ENCODE data around the gene NHERF1. TPM values are rescaled to one million over a fixed set of nuclear protein-coding genes. Genes with fewer than 3 reads are reported as not detected.
A peak's percentile ranks its signal among the peaks of the same experiment; 100 is the strongest.

The NHERF1 gene
- total and polyA plus RNA-seq, 2 of the 13 experiments (the other 11 are each of a cell fraction or from before 2014, with no cell fraction given), result 169 to 269 TPM

- TF ChIP-seq MBNL3 (CRISPR knock-in tag; conservative IDR thresholded peaks at IDR 0.05) (no peak), ZNF614 (CRISPR knock-in tag; IDR thresholded peaks at IDR 0.05; ENCODE audit: borderline replicate concordance) (peak; percentile 81; the same call in 1 of the 2 replicates), SP140L (CRISPR knock-in tag; IDR thresholded peaks at IDR 0.05; ENCODE audit: borderline replicate concordance) (no peak), IKZF1 (IDR thresholded peaks at IDR 0.05) (no peak), PITX1 (CRISPR knock-in tag; IDR thresholded peaks at IDR 0.05) (peak; percentile 82; the same call in 1 of the 2 replicates), NFKB2 (CRISPR knock-in tag; IDR thresholded peaks at IDR 0.05; ENCODE audit: borderline replicate concordance) (peak; percentile 41; the same call in 1 of the 2 replicates), GATA4 (IDR thresholded peaks at IDR 0.05; ENCODE audit: borderline replicate concordance, low read depth) (no peak), TERF1 (CRISPR knock-in tag; IDR thresholded peaks at IDR 0.05) (no peak), MAFK (conservative IDR thresholded peaks at IDR 0.05 in 1 of 2, IDR thresholded peaks at IDR 0.05 in 1 of 2; ENCODE audit: low read length in 2 of 2) (no peak), NFATC3 (CRISPR knock-in tag; IDR thresholded peaks at IDR 0.05) (no peak), ZBTB26 (CRISPR knock-in tag; IDR thresholded peaks at IDR 0.05; ENCODE audit: borderline replicate concordance) (peak; percentile 31; the same call in 1 of the 2 replicates), ZNF33A (CRISPR knock-in tag; IDR thresholded peaks at IDR 0.05; ENCODE audit: borderline replicate concordance) (no peak), ZNF225 (CRISPR knock-in tag; IDR thresholded peaks at IDR 0.05) (peak; percentile 72; the same call in 1 of the 2 replicates), RELA (CRISPR knock-in tag; IDR thresholded peaks at IDR 0.05) (no peak; the same call in 1 of the 2 replicates), NPAS2 (CRISPR knock-in tag; IDR thresholded peaks at IDR 0.05; ENCODE audit: borderline replicate concordance) (no peak), FOXK2 (IDR thresholded peaks at IDR 0.05) (peak; percentile 85), ETS1 (CRISPR knock-in tag; IDR thresholded peaks at IDR 0.05) (no peak), ISX (CRISPR knock-in tag; conservative IDR thresholded peaks at IDR 0.05) (no peak)
- TF ChIP-seq, protein P1, sequence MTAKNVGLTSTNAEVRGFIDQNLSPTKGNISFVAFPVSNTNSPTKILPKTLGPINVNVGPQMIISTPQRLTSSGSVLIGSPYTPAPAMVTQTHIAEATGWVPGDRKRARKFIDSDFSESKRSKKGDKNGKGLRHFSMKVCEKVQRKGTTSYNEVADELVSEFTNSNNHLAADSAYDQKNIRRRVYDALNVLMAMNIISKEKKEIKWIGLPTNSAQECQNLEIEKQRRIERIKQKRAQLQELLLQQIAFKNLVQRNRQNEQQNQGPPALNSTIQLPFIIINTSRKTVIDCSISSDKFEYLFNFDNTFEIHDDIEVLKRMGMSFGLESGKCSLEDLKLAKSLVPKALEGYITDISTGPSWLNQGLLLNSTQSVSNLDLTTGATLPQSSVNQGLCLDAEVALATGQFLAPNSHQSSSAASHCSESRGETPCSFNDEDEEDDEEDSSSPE (CRISPR knock-in tag; IDR thresholded peaks at IDR 0.05), result peak; percentile 76
- TF ChIP-seq, protein P2, sequence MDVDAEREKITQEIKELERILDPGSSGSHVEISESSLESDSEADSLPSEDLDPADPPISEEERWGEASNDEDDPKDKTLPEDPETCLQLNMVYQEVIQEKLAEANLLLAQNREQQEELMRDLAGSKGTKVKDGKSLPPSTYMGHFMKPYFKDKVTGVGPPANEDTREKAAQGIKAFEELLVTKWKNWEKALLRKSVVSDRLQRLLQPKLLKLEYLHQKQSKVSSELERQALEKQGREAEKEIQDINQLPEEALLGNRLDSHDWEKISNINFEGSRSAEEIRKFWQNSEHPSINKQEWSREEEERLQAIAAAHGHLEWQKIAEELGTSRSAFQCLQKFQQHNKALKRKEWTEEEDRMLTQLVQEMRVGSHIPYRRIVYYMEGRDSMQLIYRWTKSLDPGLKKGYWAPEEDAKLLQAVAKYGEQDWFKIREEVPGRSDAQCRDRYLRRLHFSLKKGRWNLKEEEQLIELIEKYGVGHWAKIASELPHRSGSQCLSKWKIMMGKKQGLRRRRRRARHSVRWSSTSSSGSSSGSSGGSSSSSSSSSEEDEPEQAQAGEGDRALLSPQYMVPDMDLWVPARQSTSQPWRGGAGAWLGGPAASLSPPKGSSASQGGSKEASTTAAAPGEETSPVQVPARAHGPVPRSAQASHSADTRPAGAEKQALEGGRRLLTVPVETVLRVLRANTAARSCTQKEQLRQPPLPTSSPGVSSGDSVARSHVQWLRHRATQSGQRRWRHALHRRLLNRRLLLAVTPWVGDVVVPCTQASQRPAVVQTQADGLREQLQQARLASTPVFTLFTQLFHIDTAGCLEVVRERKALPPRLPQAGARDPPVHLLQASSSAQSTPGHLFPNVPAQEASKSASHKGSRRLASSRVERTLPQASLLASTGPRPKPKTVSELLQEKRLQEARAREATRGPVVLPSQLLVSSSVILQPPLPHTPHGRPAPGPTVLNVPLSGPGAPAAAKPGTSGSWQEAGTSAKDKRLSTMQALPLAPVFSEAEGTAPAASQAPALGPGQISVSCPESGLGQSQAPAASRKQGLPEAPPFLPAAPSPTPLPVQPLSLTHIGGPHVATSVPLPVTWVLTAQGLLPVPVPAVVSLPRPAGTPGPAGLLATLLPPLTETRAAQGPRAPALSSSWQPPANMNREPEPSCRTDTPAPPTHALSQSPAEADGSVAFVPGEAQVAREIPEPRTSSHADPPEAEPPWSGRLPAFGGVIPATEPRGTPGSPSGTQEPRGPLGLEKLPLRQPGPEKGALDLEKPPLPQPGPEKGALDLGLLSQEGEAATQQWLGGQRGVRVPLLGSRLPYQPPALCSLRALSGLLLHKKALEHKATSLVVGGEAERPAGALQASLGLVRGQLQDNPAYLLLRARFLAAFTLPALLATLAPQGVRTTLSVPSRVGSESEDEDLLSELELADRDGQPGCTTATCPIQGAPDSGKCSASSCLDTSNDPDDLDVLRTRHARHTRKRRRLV (CRISPR knock-in tag; IDR thresholded peaks at IDR 0.05), result 0 out of 2 replicates have a peak, but pooled peaks have one; percentile 56
These were observed 11.7 kb upstream of the NHERF1 start, which contains the start of gene RAB37 (continued) for GRCh38 chr17:74736513-74737298.
